ENCODE measurements around the gene DDA1. TPM values are rescaled to one million over a fixed set of nuclear protein-coding genes. Genes with fewer than 3 reads are reported as not detected.

DDA1 gene
- total RNA-seq, 2 experiments from 2014 or later = 44.1 to 46.7 TPM

DNA sequence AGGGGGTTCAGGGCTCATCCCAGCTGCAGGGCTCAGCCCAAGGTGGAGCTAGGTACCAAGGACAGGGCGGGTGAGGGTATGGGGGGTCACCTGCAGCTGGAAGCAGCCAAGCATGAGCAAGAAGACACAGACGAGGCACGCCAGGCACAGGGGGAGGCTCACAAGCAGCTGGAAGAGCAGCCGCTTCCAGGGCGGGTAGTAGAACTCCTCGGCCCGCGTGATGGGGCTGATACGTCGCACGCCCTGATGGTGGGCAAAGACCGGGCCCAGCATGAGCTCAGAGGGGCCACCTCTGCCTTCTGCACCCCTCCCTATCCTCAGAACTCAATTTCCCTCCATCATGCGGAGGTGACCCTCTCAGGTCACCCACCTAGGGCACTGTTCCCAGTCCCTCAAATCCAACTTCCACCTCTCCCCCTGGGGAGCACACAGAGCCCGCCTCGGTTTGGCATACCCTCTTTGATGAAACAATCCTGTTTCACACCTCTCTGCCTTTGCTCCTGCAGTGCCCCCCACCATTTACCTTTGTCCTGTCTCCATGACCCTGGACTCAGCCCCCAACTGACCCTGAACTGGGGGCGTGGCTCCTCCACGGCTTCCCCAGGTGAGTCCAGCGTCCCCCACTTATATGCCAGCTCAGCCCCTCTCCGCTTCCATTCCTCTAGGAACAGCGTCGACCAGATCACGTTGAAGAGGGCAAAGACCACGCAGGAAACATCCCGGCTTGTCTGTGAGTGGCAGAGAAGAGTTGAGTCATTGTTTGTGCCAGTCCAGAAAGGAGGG, 21.1 kb downstream of the DDA1 start:
- ATAC-seq (ENCODE audit: low read depth) = no peak
- DNase-seq = no peak
- Mint-ChIP-seq H3K27me3 (peaks cover 5% of the 10 kb centered on the region), H3K4me1 (peaks cover 13% of the 10 kb centered on the region), H3K27ac (no peak overlapping the region), H3K4me3 (no peak overlapping the region), H3K9me3 (no peaks in the 10 kb centered on the region), H3K36me3 (peaks cover 7% of the 10 kb centered on the region)
- POLR2A ChIA-PET = interaction anchor here (0.7 to 3.9 kb wide), 2 partner anchors 21 kb away, joined by 3 to 26 read pairs; partner anchors contain the start of gene DDA1

DNA sequence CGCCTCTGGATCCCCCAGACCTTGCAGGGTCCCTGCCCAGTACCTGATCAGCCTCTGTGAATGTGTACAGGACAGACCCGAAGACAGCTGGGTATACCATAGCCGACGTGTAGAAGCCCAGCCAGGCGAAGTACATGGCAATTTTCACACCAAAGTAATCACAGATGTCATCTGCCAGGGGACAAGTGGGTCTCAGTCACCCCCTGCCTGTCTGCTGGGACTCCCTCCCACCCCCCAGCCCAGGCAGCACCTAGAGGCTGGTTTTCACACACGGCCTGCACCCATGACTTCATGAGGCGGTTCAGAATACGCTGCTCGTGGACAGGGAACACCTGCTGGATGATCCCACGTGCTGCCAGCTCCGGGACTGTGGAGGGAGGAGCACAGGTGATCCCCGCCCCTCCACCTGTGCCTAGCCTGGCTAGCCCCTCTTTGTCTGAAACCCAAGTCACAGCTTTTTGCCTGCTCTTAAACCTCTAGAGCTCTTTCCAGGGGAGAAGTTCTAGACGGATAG, 21.7 kb downstream of the DDA1 start:
- Mint-ChIP-seq H3K27ac (no peak overlapping the region), H3K4me1 (peaks cover 13% of the 10 kb centered on the region), H3K36me3 (peaks cover 7% of the 10 kb centered on the region), H3K27me3 (peaks cover 5% of the 10 kb centered on the region), H3K4me3 (no peak overlapping the region), H3K9me3 (no peaks in the 10 kb centered on the region)
- DNase-seq (no peak), ATAC-seq (ENCODE audit: low read depth) (no peak)
- POLR2A ChIA-PET = interaction anchor here (0.7 kb wide), 1 partner anchor 22 kb away, joined by 3 read pairs; no protein-coding TSS in a partner anchor

DNA sequence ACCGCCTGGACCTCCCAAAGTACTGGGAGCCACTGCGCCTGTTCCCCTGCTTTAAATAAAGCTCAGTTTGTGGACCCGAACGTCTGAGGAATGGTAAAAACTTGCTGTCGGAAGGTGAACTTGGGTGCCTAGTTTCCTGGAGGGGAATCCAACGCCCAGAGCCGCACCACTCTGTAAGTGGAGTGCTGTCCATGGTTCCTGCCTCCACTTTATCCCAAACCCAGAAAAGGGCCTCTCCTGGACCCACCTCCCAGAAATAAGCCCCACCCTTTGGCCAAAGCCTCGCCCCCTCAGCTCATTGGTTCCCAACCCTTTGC, 23.0 kb downstream of the DDA1 start:
- Mint-ChIP-seq H3K9me3 (no peaks in the 10 kb centered on the region), H3K4me3 (no peak overlapping the region), H3K36me3 (peaks cover 7% of the 10 kb centered on the region), H3K27me3 (peaks cover 5% of the 10 kb centered on the region), H3K27ac (no peak overlapping the region), H3K4me1 (peaks cover 20% of the 10 kb centered on the region)
- no peak for ATAC-seq (ENCODE audit: low read depth)
- POLR2A ChIA-PET = interaction anchor here (1.0 to 4.3 kb wide), 5 partner anchors 8 to 191 kb away, joined by 3 to 45 read pairs (median 5); partner anchors contain the start of gene DDA1
- no peak for DNase-seq

DNA sequence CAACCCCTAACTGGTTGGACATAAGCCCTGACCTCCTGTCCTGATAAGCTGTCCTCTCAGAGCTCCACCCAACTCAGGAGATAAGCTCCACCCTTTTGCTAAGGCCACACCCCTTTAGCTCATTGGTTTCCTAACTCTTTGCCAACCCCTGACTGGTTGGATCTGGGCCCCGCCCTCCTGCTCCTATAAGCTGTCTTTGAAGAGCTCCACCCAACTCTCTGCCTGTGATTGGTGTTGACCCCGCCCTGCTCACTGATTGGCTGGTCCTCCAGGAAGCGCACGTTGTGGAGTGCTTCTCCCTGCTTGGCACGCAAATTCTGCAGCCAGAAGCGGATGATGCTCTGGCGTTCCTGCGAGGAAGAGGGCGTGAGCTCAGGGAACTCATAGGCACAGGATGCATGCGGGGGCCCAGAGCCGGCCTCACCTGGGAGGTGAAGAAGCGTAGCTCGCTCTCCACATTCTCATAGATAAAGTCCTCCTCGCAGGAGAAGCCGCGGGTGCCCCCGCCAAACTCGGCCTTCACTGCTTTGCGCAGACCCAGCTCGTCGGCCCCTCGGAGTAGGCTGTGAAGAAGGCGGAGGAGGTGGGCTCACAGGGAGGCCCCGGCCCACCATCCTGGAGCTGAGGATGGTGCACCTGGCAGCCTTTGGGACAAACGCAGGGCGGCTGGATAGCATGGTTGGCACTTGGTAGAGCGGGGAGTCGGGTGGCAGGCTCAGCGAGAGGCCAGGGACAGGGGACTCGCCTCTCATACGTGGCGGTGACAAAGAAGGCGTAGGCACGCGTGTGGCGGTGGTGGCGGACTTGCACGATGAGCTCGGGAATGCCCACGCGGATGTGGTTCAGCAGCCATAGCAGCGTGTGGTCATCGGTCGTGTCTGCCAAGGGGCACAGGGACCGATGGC, 23.6 kb downstream of the DDA1 start:
- no peak for ATAC-seq (ENCODE audit: low read depth)
- peaks cover 23% of the 10 kb centered on the region for H3K4me1 Mint-ChIP-seq

DNA sequence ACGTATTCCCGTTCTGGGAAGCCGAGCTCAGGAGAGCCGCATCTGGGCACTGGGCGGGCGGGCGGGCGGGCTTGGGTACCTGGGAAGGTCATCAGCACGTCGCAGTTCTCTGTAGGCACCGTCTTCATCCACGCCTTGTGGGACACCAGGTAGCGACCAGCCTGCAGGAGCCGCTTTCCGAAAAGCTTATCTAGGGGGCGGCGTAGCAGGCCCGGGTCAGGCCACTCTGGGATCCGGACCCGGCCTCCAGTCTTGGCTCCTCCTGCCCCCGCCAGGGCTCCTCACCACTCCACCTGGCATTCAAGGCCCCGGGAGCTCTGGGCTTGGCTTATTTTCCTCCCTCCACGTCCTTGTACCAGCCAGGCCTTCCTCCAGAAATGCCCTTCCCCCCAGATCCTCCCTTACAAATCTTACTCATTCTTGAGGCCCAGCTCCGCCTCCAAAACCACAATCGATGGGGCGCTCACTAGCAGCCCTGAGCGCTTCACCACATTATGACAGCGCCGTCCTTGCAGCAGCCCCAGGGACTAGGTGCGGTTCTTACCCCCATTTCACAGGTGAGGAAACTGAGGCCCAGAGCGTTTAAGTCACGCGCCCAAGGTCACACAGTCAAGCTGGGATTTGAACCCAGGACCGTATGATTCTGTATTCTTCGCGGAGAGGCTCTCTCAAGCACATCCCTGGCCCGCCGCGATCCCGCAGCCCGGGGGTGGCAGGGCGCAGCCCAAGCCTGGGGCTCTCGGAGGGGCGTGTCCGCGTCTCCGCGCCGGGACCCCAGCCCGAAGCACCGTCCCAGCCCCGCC, 24.4 kb downstream of the DDA1 start:
- peak overlapping the region; percentile 84 for H3K27ac Mint-ChIP-seq
- ATAC-seq (ENCODE audit: low read depth) (peak; percentile 21), DNase-seq (peak; percentile 76)
- peaks cover 5% of the 10 kb centered on the region for H3K27me3 Mint-ChIP-seq
- peaks cover 25% of the 10 kb centered on the region for H3K4me1 Mint-ChIP-seq
- H3K4me3 Mint-ChIP-seq = peak overlapping the region; percentile 80
- H3K36me3 Mint-ChIP-seq = peaks cover 7% of the 10 kb centered on the region
- H3K9me3 Mint-ChIP-seq = no peaks in the 10 kb centered on the region
- POLR2A ChIA-PET = interaction anchor here (0.6 to 4.3 kb wide), 15 partner anchors 10 to 470 kb away, joined by 3 to 45 read pairs (median 4); partner anchors contain the start of genes ANKLE1, BST2, CCDC194 and DDA1

More for the DNA sequence above, 23.6 kb downstream of the DDA1 start:
- Mint-ChIP-seq H3K27me3 (peaks cover 5% of the 10 kb centered on the region), H3K36me3 (peaks cover 7% of the 10 kb centered on the region), H3K4me3 (peak overlapping the region; percentile 32), H3K27ac (no peak overlapping the region), H3K9me3 (no peaks in the 10 kb centered on the region)
- no peak for DNase-seq
- POLR2A ChIA-PET = interaction anchor here (0.6 to 4.3 kb wide), 14 partner anchors 9 to 471 kb away, joined by 3 to 45 read pairs (median 4); partner anchors contain the start of genes ANKLE1, BST2, CCDC194 and DDA1

DNA sequence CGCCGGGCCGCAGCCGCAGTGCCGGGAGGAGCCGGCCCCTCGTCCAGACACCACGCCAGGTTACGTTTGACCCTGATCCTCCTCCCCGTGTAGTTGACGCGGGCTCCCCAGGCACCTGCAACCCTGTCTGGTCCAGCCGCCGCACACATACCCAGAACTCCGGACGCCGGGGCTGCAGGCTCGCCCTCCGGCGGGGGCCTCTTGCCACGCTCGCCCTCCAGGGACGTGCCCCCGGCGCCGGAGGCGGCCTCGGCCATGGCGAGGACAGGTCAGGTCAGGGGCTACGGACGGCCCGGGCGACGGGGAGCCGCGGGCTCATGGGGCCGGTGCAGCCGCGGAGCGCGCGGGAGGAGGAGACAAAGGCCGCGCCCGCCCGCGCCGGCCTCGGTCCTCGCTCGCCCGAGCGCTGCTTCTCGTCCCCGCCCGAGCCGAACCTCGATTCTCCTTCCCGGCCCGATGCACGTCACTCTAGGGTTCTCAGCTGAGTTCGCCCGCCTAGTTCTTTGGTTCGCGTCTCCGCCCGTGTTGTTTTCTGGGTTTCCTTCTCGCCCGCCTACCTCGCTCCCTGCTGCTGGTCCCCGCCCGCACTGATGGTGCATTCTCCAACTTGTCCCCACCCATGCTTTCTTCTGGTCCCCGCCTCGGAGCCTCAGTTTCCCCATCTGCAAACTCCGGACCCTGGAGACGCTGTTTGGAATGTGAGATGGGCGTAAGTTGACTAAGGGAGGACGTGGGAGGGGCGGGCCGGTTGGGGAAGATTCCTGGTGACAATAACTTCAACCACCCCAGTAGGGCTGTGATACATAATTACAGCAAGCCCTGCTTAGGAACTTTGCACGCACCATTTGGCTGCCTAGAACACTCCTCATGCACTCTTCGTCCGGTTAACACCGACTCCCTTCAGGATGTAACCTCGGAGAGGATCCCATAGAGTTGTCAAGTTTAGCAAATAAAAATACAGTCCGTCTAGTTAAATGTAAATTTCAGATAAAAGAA, 25.3 kb downstream of the DDA1 start, which contains the start of gene ANO8:
Gene ANO8, minus strand, starts transcription at position 442 of the 996 bp plus-strand sequence. Its CDS starts 185 bp downstream, at position 257.
- ATAC-seq (ENCODE audit: low read depth) = peak; percentile 61
- POLR2A ChIA-PET = interaction anchor here (0.6 to 4.3 kb wide), 11 partner anchors 24 to 85 kb away, joined by 3 to 45 read pairs (median 4); partner anchors contain the start of genes BST2, CCDC194, DDA1 and MRPL34

DNA sequence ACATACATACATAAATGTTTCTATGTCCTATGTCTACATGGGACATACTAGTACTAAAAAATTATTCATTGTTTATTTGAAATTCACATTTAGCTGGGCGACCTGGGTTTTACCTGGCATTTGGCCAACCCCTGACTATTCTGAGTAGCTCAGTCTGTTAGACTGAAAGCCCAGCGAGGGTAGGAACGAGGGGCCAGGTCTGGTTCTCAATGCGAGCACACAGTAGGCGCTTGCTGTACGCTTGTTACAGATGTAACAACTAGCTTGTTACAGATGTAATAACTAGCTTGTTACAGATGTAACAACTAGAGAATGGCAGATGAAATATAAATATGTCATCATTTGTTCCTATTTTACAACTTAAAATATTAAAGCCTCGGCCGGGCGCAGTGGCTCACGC, 26.2 kb downstream of the DDA1 start:
- peak overlapping the region; percentile 91 for H3K4me3 Mint-ChIP-seq
- H3K4me1 Mint-ChIP-seq = peaks cover 24% of the 10 kb centered on the region
- H3K36me3 Mint-ChIP-seq = peaks cover 7% of the 10 kb centered on the region
- ATAC-seq (ENCODE audit: low read depth) (no peak), DNase-seq (no peak)
- H3K9me3 Mint-ChIP-seq = no peaks in the 10 kb centered on the region
- no peak overlapping the region for H3K27ac Mint-ChIP-seq
- POLR2A ChIA-PET = interaction anchor here (0.6 to 4.3 kb wide), 6 partner anchors 28 to 70 kb away, joined by 3 to 45 read pairs (median 4); partner anchors contain the start of genes BST2 and DDA1
- peaks cover 4% of the 10 kb centered on the region for H3K27me3 Mint-ChIP-seq

More for the DNA sequence above, 25.3 kb downstream of the DDA1 start, which contains the start of gene ANO8:
- Mint-ChIP-seq H3K36me3 (peaks cover 7% of the 10 kb centered on the region), H3K27me3 (peaks cover 5% of the 10 kb centered on the region), H3K27ac (peak within 1 kb of the TSS; percentile 86), H3K4me3 (peak within 1 kb of the TSS; percentile 91), H3K4me1 (peaks cover 24% of the 10 kb centered on the region), H3K9me3 (no peaks in the 10 kb centered on the region)
- DNase-seq = peak; percentile 95

DNA sequence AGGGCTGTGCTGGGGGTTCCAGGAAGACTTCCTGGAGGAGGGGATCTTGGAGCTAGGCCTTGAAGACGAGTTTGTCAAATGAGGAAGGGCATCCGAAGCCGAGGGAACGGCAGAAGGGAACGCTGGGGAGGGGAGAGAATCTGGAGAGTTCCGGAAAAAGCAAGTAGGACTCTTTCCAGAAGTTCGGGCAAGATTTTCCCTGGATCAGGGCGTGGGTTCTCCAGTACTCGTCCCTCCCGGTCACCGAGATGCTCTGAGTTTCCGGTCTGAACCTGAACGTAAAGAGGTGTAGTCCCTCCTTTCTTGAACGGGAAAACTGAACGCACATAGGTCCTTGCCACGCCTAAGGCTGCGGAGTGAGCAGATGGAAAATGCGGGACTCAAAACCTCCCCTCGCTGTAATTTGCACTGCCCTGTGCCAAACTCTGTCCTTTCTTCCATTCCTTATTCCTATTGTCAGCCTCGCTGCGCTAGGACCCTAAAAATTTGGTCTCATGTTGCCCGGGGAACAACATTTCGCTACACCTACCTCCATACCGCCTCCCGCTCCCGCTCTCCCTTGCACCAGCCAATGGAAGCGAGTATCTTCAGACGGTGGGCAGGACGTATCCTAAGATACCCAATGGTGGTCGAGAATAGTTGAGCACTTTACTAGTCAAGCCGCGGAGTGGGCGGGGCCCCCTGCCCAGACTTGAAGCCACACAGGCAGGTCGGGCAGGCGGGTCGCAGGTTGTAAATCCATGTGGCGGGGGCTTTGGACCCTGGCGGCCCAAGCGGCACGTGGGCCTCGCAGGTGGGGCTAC, 27.7 kb downstream of the DDA1 start, which contains the start of gene GTPBP3:
Gene GTPBP3, plus strand, starts transcription at position 682 of the 803 bp plus-strand sequence. Its CDS starts 59 bp downstream, at position 741.
- DNase-seq = peak; percentile 95

DNA sequence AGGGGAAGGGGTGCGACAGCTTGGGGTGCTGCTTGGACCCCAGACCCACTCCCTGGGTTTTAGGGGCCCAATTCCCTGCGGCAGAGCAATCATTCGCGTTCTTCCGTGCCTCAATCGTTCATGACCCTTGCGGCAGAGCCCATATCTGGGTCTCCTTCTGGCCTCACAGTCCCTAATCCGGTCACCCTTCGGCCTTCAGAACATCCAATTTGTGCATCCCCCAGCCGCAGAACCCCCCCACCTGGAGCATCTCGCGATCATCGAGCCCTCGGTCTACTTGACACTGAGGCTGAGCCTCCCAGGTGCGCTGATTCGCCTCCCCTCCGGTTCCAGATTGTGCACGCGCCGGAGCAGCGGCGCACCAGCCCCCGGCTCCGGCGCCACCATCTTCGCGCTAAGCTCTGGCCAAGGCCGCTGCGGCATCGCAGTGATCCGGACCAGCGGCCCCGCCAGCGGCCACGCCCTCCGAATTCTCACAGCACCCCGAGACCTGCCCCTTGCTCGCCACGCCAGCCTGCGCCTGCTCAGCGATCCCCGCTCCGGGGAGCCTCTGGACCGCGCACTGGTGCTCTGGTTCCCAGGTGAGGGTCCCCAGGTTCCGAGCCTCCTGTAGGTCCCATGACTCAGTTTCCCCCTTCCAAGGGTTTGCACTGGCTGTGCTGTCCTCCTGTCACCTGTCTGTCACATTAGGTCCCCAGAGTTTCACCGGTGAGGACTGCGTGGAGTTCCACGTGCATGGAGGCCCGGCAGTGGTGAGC, 28.5 kb downstream of the DDA1 start:
- no peaks in the 10 kb centered on the region for H3K9me3 Mint-ChIP-seq
- ATAC-seq (ENCODE audit: low read depth) (no peak), DNase-seq (peak; percentile 67)
- POLR2A ChIA-PET = interaction anchor here (0.6 to 1.6 kb wide), 5 partner anchors 10 to 173 kb away, joined by 3 to 6 read pairs (median 4); partner anchors contain the start of genes ANKLE1 and DDA1
- no peaks in the 10 kb centered on the region for H3K27me3 Mint-ChIP-seq
- H3K27ac Mint-ChIP-seq = peak overlapping the region; percentile 96
- H3K4me3 Mint-ChIP-seq = peak overlapping the region; percentile 91
- peaks cover 2% of the 10 kb centered on the region for H3K36me3 Mint-ChIP-seq
- H3K4me1 Mint-ChIP-seq = peaks cover 24% of the 10 kb centered on the region

More for the DNA sequence above, 27.7 kb downstream of the DDA1 start, which contains the start of gene GTPBP3:
- Mint-ChIP-seq H3K27me3 (no peaks in the 10 kb centered on the region), H3K27ac (peak within 1 kb of the TSS; percentile 96), H3K4me1 (peaks cover 24% of the 10 kb centered on the region), H3K36me3 (peaks cover 7% of the 10 kb centered on the region), H3K4me3 (peak within 1 kb of the TSS; percentile 91), H3K9me3 (no peaks in the 10 kb centered on the region)
- ATAC-seq (ENCODE audit: low read depth) = peak; percentile 85
- POLR2A ChIA-PET = interaction anchor here (0.6 to 1.6 kb wide), 7 partner anchors 9 to 174 kb away, joined by 3 to 6 read pairs (median 4); partner anchors contain the start of genes ABHD8, ANKLE1, DDA1 and MRPL34

Measured in activated naive CD8-positive, alpha-beta T cell treated with anti-CD3 and anti-CD28 coated beads, Interleukin-2, amount 10 ng/mL, durations not matched to agents 7 days and 5 days (primary cell).